B cell (primary cell): ENCODE data around the gene ADARB2. TPM values are rescaled to one million over a fixed set of nuclear protein-coding genes. Genes with fewer than 3 reads are reported as not detected.
"Not testable (repeated sequence)": the region's sequence is repeated elsewhere in the genome, so short reads cannot be mapped to it uniquely, and the experiment has no call there.

ENCODE experiments used
- ATAC-seq: fragments of 200-7000 bp; cut with Tn5 transposase; one replicate; pipeline ENCODE4 v1.10.0; 2021; ENCODE audit warnings: low read depth, mild to moderate bottlenecking, moderate number of reproducible peaks, moderate library complexity
- CTCF ChIA-PET: fragments of 350-600 bp; sonication (Branson Sonifier 250); formaldehyde crosslinking; loops from one replicate; lab custom pipeline; 2021; ENCODE audit warnings: antibody characterized with exemption, inconsistent platforms; lab: Charles Lee
- POLR2A ChIA-PET: fragments of 350-600 bp; sonication (Branson Sonifier 250); formaldehyde crosslinking; loops from one replicate; lab custom pipeline; 2021; ENCODE audit warnings: antibody characterized with exemption; lab: Charles Lee
- DNase-seq: peaks from one replicate; pipeline ENCODE4 v3.0.0; 2013
- H2AFZ ChIP-seq: 2 replicates; pipeline ENCODE4 v1.6.1; 2012; ENCODE audit warnings: mild to moderate bottlenecking, low read depth, low read length; ENCODE audit not compliant: insufficient read depth, poor library complexity, severe bottlenecking
- H3K27ac ChIP-seq, 2 donors: 1 replicate in 1 of 2; 2 replicates in 1 of 2; pipeline ENCODE4 v1.5.1; 2012 to 2013; ENCODE audit warnings: low read length in 2 of 2, mild to moderate bottlenecking in 2 of 2, moderate library complexity in 1 of 2
- H3K27me3 ChIP-seq, 4 experiments: fragments of 200-600 bp in 1 of 4; sonication (generic) in 1 of 4; replicated peaks in 1 of 4; 1 replicate in 2 of 4; 2 replicates in 2 of 4; pipeline versions ENCODE4 v1.6.1 to v1.7.0; 2013 to 2016; ENCODE audit warnings: low read length in 3 of 4, mild to moderate bottlenecking in 2 of 4, mixed read lengths in 1 of 4, moderate library complexity in 1 of 4; ENCODE audit not compliant: insufficient read depth in 4 of 4, control insufficient read depth in 3 of 4; ENCODE audit errors: control extremely low read depth in 1 of 4
- H3K36me3 ChIP-seq, 2 experiments: replicated peaks in 1 of 2; 1 replicate in 1 of 2; 2 replicates in 1 of 2; pipeline versions ENCODE4 v1.6.1 to v1.7.1; 2013; ENCODE audit warnings: low read length in 1 of 2; ENCODE audit not compliant: insufficient read depth in 2 of 2, control insufficient read depth in 1 of 2; ENCODE audit errors: control extremely low read depth in 1 of 2, extremely low read depth in 1 of 2
- H3K4me1 ChIP-seq, 2 donors: fragments of 200-600 bp in 1 of 2; sonication (generic) in 1 of 2; 1 replicate in 1 of 2; 2 replicates in 1 of 2; pipeline versions ENCODE4 v1.5.1 to v1.6.1; 2013 to 2017; ENCODE audit warnings: low read length in 2 of 2; ENCODE audit not compliant: control insufficient read depth in 2 of 2, insufficient read depth in 2 of 2
- H3K4me2 ChIP-seq: replicated peaks from 2 replicates; pipeline ENCODE3; 2012; ENCODE audit warnings: mild to moderate bottlenecking, low read depth, low read length; ENCODE audit not compliant: poor library complexity, severe bottlenecking
- H3K4me3 ChIP-seq, 5 experiments: fragments of 200-600 bp in 1 of 5; sonication (generic) in 1 of 5; 1 replicate in 3 of 5; 2 replicates in 2 of 5; pipeline versions ENCODE4 v1.5.1 to v1.7.0; 2011 to 2016; ENCODE audit warnings: low read length in 4 of 5, mild to moderate bottlenecking in 4 of 5, low read depth in 2 of 5, control low read depth in 1 of 5, moderate library complexity in 1 of 5; ENCODE audit not compliant: insufficient read depth in 1 of 5; ENCODE audit errors: control extremely low read depth in 1 of 5, extremely low read depth in 1 of 5
- H3K79me2 ChIP-seq: fragments of 200-600 bp; sonication (generic); one replicate; pipeline ENCODE4 v1.6.0; 2016; ENCODE audit warnings: low read length; ENCODE audit not compliant: control insufficient read depth, insufficient read depth
- H3K9ac ChIP-seq: fragments of 200-600 bp; sonication (generic); 2 replicates; pipeline ENCODE4 v1.6.1; 2017; ENCODE audit warnings: mild to moderate bottlenecking, low read length, moderate library complexity
- H3K9me3 ChIP-seq, 3 donors: one replicate each; pipeline versions ENCODE4 v1.6.1 to v1.7.1; 2013; ENCODE audit warnings: low read length in 2 of 3; ENCODE audit not compliant: control insufficient read depth in 2 of 3, insufficient read depth in 1 of 3; ENCODE audit errors: control extremely low read depth in 1 of 3
- H4K20me1 ChIP-seq: 2 replicates; pipeline ENCODE4 v1.6.0; 2012; ENCODE audit warnings: mild to moderate bottlenecking, low read length; ENCODE audit not compliant: insufficient read depth, control insufficient read depth, poor library complexity, severe bottlenecking
- H3K27ac Mint-ChIP-seq: one replicate; pipeline ENCODE4 v1.8.0; 2021; ENCODE audit warnings: mixed read lengths
- H3K27me3 Mint-ChIP-seq: one replicate; pipeline ENCODE4 v1.8.0; 2021; ENCODE audit warnings: mixed read lengths
- H3K4me1 Mint-ChIP-seq: one replicate; pipeline ENCODE4 v1.8.0; 2021; ENCODE audit warnings: mixed read lengths
- H3K4me3 Mint-ChIP-seq: one replicate; pipeline ENCODE4 v1.8.0; 2021; ENCODE audit warnings: mixed read lengths
- H3K9me3 Mint-ChIP-seq: one replicate; pipeline ENCODE4 v1.8.0; 2022; ENCODE audit warnings: mixed read lengths; ENCODE audit not compliant: insufficient read depth
- EZH2 ChIP-seq: IDR thresholded peaks from 2 replicates; pipeline ENCODE4 v1.6.1; 2012; ENCODE audit warnings: borderline replicate concordance, low read depth, mild to moderate bottlenecking, moderate library complexity, low read length; ENCODE audit not compliant: insufficient read depth, poor library complexity, severe bottlenecking
- WGBS: methylation state at CpG from one replicate; pipeline ENCODE4 v1.1.5; 2013; ENCODE audit warnings: missing lambda C conversion rate; ENCODE audit not compliant: insufficient coverage; 5-methylcytosine and 5-hydroxymethylcytosine counted together
- intact Hi-C: fragments of 100-400 bp; cut with micrococcal nuclease; formaldehyde crosslinking; loops from one replicate; pipeline ENCODE4 v1.10.0; 2022
- polyA plus RNA-seq: library from polyadenylated mRNA; depleted of rRNA; stranded (reverse); fragments of >200 nt; gene quantifications from 2 replicates; pipeline ENCODE4 v1.2.3, GENCODE V29; 2012
- total RNA-seq, 2 donors: library from RNA; stranded (reverse); fragments of 120-200 nt in 1 of 2; gene quantifications; 1 replicate in 1 of 2; 2 replicates in 1 of 2; pipeline versions ENCODE4 v1.2.3 to v1.2.4, GENCODE V29; 2013 to 2022
- TF ChIP-seq, protein P1 (sequence below): fragments of 200-600 bp; IDR thresholded peaks from one replicate; pipeline ENCODE4 v1.8.0; 2022; ENCODE audit warnings: antibody characterized with exemption, mild to moderate bottlenecking

The ADARB2 gene
- total and polyA plus RNA-seq, 2 donors (not counting 1 experiment from before 2014, with no cell fraction given) = 0.13 to 0.96 TPM

DNA sequence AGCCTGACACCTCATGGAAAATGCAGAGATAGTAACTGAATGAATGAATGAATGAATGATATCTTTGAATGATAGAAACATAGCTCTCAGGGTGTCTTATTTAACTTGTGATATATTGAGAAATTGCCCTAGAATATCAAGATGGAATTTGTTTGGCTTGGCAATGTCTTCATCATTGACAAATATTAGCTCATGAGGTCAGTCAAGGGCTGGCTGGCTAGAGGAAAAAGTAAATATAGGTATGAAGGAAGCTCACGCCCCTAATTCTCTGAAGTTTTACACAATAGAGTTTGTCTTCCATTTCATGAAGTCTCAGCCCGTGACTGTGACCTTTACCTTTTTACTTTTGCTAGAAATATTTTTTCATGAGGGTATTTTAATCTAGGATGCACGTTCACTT is 305.2 kb downstream of the ADARB2 start:
- peaks cover 7% of the 10 kb centered on the region for H3K27me3 Mint-ChIP-seq
- CTCF ChIA-PET = interaction anchor here (1.1 kb wide), 1 partner anchor 11 kb away, joined by 3 read pairs; no protein-coding TSS in a partner anchor
- H3K27ac Mint-ChIP-seq = no peak overlapping the region
- H3K4me3 Mint-ChIP-seq = no peak overlapping the region
- Histone ChIP-seq H3K27me3 (no peaks in the 10 kb centered on the region), H4K20me1 (no peaks in the 10 kb centered on the region), H2AFZ (no peak overlapping the region), H3K27ac (no peak overlapping the region), H3K4me3 (no peak overlapping the region), H3K9ac (no peak overlapping the region), H3K79me2 (no peaks in the 10 kb centered on the region), H3K4me1 (peaks cover 7 to 14% of the 10 kb centered on the region in 2 donors), H3K9me3 (peaks cover 0 to 3% (median 1%) of the 10 kb centered on the region in 3 donors), H3K36me3 (no peaks in the 10 kb centered on the region), H3K4me2 (no peak overlapping the region)
- POLR2A ChIA-PET = no interaction called here
- ATAC-seq (no peak), DNase-seq (no peak)
- peaks cover 9% of the 10 kb centered on the region for H3K4me1 Mint-ChIP-seq
- H3K9me3 Mint-ChIP-seq = peaks cover 4% of the 10 kb centered on the region
- no peak for TF ChIP-seq EZH2
- TF ChIP-seq, protein P1, sequence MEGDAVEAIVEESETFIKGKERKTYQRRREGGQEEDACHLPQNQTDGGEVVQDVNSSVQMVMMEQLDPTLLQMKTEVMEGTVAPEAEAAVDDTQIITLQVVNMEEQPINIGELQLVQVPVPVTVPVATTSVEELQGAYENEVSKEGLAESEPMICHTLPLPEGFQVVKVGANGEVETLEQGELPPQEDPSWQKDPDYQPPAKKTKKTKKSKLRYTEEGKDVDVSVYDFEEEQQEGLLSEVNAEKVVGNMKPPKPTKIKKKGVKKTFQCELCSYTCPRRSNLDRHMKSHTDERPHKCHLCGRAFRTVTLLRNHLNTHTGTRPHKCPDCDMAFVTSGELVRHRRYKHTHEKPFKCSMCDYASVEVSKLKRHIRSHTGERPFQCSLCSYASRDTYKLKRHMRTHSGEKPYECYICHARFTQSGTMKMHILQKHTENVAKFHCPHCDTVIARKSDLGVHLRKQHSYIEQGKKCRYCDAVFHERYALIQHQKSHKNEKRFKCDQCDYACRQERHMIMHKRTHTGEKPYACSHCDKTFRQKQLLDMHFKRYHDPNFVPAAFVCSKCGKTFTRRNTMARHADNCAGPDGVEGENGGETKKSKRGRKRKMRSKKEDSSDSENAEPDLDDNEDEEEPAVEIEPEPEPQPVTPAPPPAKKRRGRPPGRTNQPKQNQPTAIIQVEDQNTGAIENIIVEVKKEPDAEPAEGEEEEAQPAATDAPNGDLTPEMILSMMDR = no peak
- intact Hi-C loops = no loop called here
- no CpG with 5 or more reads among the region's 3 CpGs for WGBS

DNA sequence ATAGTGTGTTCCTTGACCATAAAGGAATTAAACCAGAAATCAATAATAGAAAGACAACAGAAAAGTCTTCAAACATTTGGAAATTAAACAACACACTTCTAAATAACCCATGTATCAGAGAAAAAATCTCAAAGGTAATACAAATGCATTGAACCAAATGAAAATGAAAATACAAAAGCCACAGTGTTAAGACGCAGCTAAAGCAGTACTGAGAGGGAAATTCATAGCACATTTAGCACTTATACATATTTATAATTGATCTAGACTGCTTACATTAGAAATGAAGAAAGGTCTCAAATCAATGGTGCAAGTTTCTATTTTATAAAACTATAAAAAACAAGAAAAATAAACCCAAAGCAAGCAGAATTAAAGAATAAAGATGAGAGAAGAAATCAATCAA is 306.1 kb downstream of the ADARB2 start:
- no peak for DNase-seq
- ATAC-seq = no peak
- no peak overlapping the region for H3K4me3 ChIP-seq
- no peak overlapping the region for H3K4me3 Mint-ChIP-seq
- H3K27ac ChIP-seq = no peak overlapping the region
- H3K27me3 ChIP-seq = no peaks in the 10 kb centered on the region
- ChIA-PET POLR2A (no interaction called here), CTCF (no interaction called here)
- peaks cover 0 to 3% (median 1%) of the 10 kb centered on the region in 3 donors for H3K9me3 ChIP-seq
- WGBS = no CpG with 5 or more reads among the region's 1 CpG
- peaks cover 4% of the 10 kb centered on the region for H3K9me3 Mint-ChIP-seq
- no peak overlapping the region for H3K9ac ChIP-seq
- H3K79me2 ChIP-seq = no peaks in the 10 kb centered on the region
- intact Hi-C loops = no loop called here
- no peak overlapping the region for H3K4me2 ChIP-seq
- no peak for TF ChIP-seq EZH2
- TF ChIP-seq, protein P1 = no peak
- H3K36me3 ChIP-seq = no peaks in the 10 kb centered on the region
- no peak overlapping the region for H3K27ac Mint-ChIP-seq
- H4K20me1 ChIP-seq = no peaks in the 10 kb centered on the region
- peaks cover 7% of the 10 kb centered on the region for H3K27me3 Mint-ChIP-seq
- peaks cover 17% of the 10 kb centered on the region for H3K4me1 Mint-ChIP-seq
- H3K4me1 ChIP-seq = peaks cover 16 to 23% of the 10 kb centered on the region in 2 donors
- H2AFZ ChIP-seq = no peak overlapping the region

DNA sequence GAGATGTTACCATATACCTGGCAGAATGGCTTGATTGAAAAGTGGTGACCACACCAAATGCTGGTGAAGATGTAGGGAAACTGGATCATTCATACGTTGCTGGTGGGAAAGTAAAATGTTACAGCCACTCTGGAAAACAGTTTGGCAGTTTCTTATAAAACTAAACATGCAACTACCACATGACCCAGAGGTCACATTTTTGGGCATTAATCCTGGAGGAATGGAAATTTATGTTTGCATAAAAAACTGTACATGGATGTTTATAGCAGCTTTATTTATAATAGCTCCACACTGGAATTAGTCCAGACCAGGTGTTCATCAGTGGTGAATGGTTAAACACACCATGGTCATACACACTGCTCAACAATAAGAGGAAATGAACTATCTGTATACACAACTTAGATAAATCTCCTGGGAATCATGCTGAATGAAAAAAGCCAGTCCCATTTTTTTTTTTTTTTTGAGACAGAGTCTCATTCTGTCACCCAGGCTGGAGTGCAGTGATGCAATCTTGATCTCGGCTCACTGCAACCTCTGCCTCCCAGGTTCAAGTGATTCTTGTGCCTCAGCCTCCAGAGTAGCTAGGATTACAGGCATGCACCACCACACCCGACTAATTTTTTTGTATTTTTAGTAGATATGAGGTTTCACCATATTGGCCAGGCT is 309.7 kb downstream of the ADARB2 start:
- ChIA-PET POLR2A (interaction anchor here (0.6 to 0.7 kb wide), 3 partner anchors 52 to 1555 kb away, joined by 3 to 10 read pairs (median 4); partner anchors contain the start of gene GTPBP4), CTCF (interaction anchor here (0.7 to 1.0 kb wide), 2 partner anchors 64 to 107 kb away, joined by 3 to 4 read pairs; no protein-coding TSS in a partner anchor)
- not testable (repeated sequence) for H3K27me3 ChIP-seq, H3K4me3 ChIP-seq, H3K9me3 ChIP-seq, H2AFZ ChIP-seq, H3K4me2 ChIP-seq, H3K79me2 ChIP-seq, H3K9ac ChIP-seq, DNase-seq, ATAC-seq, H3K36me3 ChIP-seq, H3K27ac ChIP-seq, H3K27me3 Mint-ChIP-seq, H3K9me3 Mint-ChIP-seq, H4K20me1 ChIP-seq, H3K4me3 Mint-ChIP-seq
- peak overlapping the region; percentile 39 for H3K27ac Mint-ChIP-seq
- WGBS = no CpG with 5 or more reads among the region's 3 CpGs
- peaks cover 44 to 57% of the 10 kb centered on the region in 2 donors for H3K4me1 ChIP-seq
- H3K4me1 Mint-ChIP-seq = peaks cover 48% of the 10 kb centered on the region
- intact Hi-C loops = loop anchor here (5.0 to 10.0 kb wide), 2 partner anchors 40 to 507 kb away; no protein-coding TSS in a partner anchor
